ENCODE data around the gene KRTAP4-3.
"Not testable (repeated sequence)": the region's sequence is repeated elsewhere in the genome, so short reads cannot be mapped to it uniquely, and the experiment has no call there.

Gene KRTAP4-3

GRCh38 chr17:41150026-41150425 is 18.0 kb downstream of the KRTAP4-3 start:
- Histone ChIP-seq H3K9ac (ENCODE audit: low read depth, low read length) (no peak overlapping the region), H3K4me3 (ENCODE audit: low read depth, low read length) (no peak overlapping the region), H3K36me3 (ENCODE audit: control insufficient read depth, insufficient read depth, low read length) (no peaks in the 10 kb centered on the region), H3K4me1 (ENCODE audit: control insufficient read depth, insufficient read depth, low read length) (no peaks in the 10 kb centered on the region), H3K27me3 (ENCODE audit: control insufficient read depth, insufficient read depth, low read length) (no peaks in the 10 kb centered on the region), H3K9me3 (ENCODE audit: control insufficient read depth, insufficient read depth, low read length) (no peaks in the 10 kb centered on the region)

- H3K9me3 ChIP-seq (ENCODE audit: control insufficient read depth, insufficient read depth, low read length): no peaks in the 10 kb centered on the region
- no peaks in the 10 kb centered on the region for H3K36me3 ChIP-seq (ENCODE audit: control insufficient read depth, insufficient read depth, low read length)
- H3K4me3 ChIP-seq (ENCODE audit: low read depth, low read length): no peak within 1 kb of the TSS
- H3K9ac ChIP-seq (ENCODE audit: low read depth, low read length): no peak within 1 kb of the TSS
- H3K4me1 ChIP-seq (ENCODE audit: control insufficient read depth, insufficient read depth, low read length): no peaks in the 10 kb centered on the region
- no peaks in the 10 kb centered on the region for H3K27me3 ChIP-seq (ENCODE audit: control insufficient read depth, insufficient read depth, low read length)
These were observed 18.4 kb downstream of the KRTAP4-3 start, which contains the start of gene KRTAP4-5 for GRCh38 chr17:41149652-41149985. TSS of gene KRTAP4-5 (minus strand) at chr17:41149825. CDS start at chr17:41149767, 58 bp downstream.

GRCh38 chr17:41148971-41149651 is 18.9 kb downstream of the KRTAP4-3 start:
- H3K27me3 ChIP-seq (ENCODE audit: control insufficient read depth, insufficient read depth, low read length); H3K4me3 ChIP-seq (ENCODE audit: low read depth, low read length): not testable (repeated sequence)

GRCh38 chr17:41147531-41148204 is 20.4 kb downstream of the KRTAP4-3 start:
- no peak overlapping the region for H3K4me3 ChIP-seq (ENCODE audit: low read depth, low read length)
- no peak overlapping the region for H3K9ac ChIP-seq (ENCODE audit: low read depth, low read length)
- no peaks in the 10 kb centered on the region for H3K9me3 ChIP-seq (ENCODE audit: control insufficient read depth, insufficient read depth, low read length)
- H3K27me3 ChIP-seq (ENCODE audit: control insufficient read depth, insufficient read depth, low read length): no peaks in the 10 kb centered on the region
- no peaks in the 10 kb centered on the region for H3K36me3 ChIP-seq (ENCODE audit: control insufficient read depth, insufficient read depth, low read length)
- H3K4me1 ChIP-seq (ENCODE audit: control insufficient read depth, insufficient read depth, low read length): no peaks in the 10 kb centered on the region

More at GRCh38 chr17:41148971-41149651, 18.9 kb downstream of the KRTAP4-3 start:
- not testable (repeated sequence) for H3K36me3 ChIP-seq (ENCODE audit: control insufficient read depth, insufficient read depth, low read length); H3K9me3 ChIP-seq (ENCODE audit: control insufficient read depth, insufficient read depth, low read length); H3K4me1 ChIP-seq (ENCODE audit: control insufficient read depth, insufficient read depth, low read length); H3K9ac ChIP-seq (ENCODE audit: low read depth, low read length)

GRCh38 chr17:41145261-41145660 is 22.8 kb downstream of the KRTAP4-3 start:
- Histone ChIP-seq H3K27me3 (ENCODE audit: control insufficient read depth, insufficient read depth, low read length) (no peaks in the 10 kb centered on the region), H3K4me3 (ENCODE audit: low read depth, low read length) (no peak overlapping the region), H3K9ac (ENCODE audit: low read depth, low read length) (no peak overlapping the region)

GRCh38 chr17:41144846-41145245 is 23.2 kb downstream of the KRTAP4-3 start:
- no peak overlapping the region for H3K9ac ChIP-seq (ENCODE audit: low read depth, low read length)
- no peaks in the 10 kb centered on the region for H3K27me3 ChIP-seq (ENCODE audit: control insufficient read depth, insufficient read depth, low read length)
- H3K36me3 ChIP-seq (ENCODE audit: control insufficient read depth, insufficient read depth, low read length): no peaks in the 10 kb centered on the region
- no peaks in the 10 kb centered on the region for H3K4me1 ChIP-seq (ENCODE audit: control insufficient read depth, insufficient read depth, low read length)
- no peaks in the 10 kb centered on the region for H3K9me3 ChIP-seq (ENCODE audit: control insufficient read depth, insufficient read depth, low read length)
- no peak overlapping the region for H3K4me3 ChIP-seq (ENCODE audit: low read depth, low read length)

More at GRCh38 chr17:41145261-41145660, 22.8 kb downstream of the KRTAP4-3 start:
- Histone ChIP-seq H3K4me1 (ENCODE audit: control insufficient read depth, insufficient read depth, low read length) (no peaks in the 10 kb centered on the region), H3K36me3 (ENCODE audit: control insufficient read depth, insufficient read depth, low read length) (no peaks in the 10 kb centered on the region), H3K9me3 (ENCODE audit: control insufficient read depth, insufficient read depth, low read length) (no peaks in the 10 kb centered on the region)

GRCh38 chr17:41141361-41141760 is 26.7 kb downstream of the KRTAP4-3 start:
- Histone ChIP-seq H3K9me3 (ENCODE audit: control insufficient read depth, insufficient read depth, low read length) (no peaks in the 10 kb centered on the region), H3K4me3 (ENCODE audit: low read depth, low read length) (no peak overlapping the region), H3K9ac (ENCODE audit: low read depth, low read length) (no peak overlapping the region), H3K4me1 (ENCODE audit: control insufficient read depth, insufficient read depth, low read length) (no peaks in the 10 kb centered on the region), H3K36me3 (ENCODE audit: control insufficient read depth, insufficient read depth, low read length) (no peaks in the 10 kb centered on the region), H3K27me3 (ENCODE audit: control insufficient read depth, insufficient read depth, low read length) (no peaks in the 10 kb centered on the region)

- H3K9me3 ChIP-seq (ENCODE audit: control insufficient read depth, insufficient read depth, low read length): no peaks in the 10 kb centered on the region
- H3K4me1 ChIP-seq (ENCODE audit: control insufficient read depth, insufficient read depth, low read length): no peaks in the 10 kb centered on the region
- H3K9ac ChIP-seq (ENCODE audit: low read depth, low read length): no peak within 1 kb of the TSS
- H3K27me3 ChIP-seq (ENCODE audit: control insufficient read depth, insufficient read depth, low read length): no peaks in the 10 kb centered on the region
- no peaks in the 10 kb centered on the region for H3K36me3 ChIP-seq (ENCODE audit: control insufficient read depth, insufficient read depth, low read length)
- no peak within 1 kb of the TSS for H3K4me3 ChIP-seq (ENCODE audit: low read depth, low read length)
These were observed 27.5 kb downstream of the KRTAP4-3 start, which contains the start of gene KRTAP4-6 for GRCh38 chr17:41140360-41141131. TSS of gene KRTAP4-6 (minus strand) at chr17:41140544. CDS start at chr17:41140487, 57 bp downstream.

- H3K4me1 ChIP-seq (ENCODE audit: control insufficient read depth, insufficient read depth, low read length); H3K27me3 ChIP-seq (ENCODE audit: control insufficient read depth, insufficient read depth, low read length); H3K4me3 ChIP-seq (ENCODE audit: low read depth, low read length); H3K9me3 ChIP-seq (ENCODE audit: control insufficient read depth, insufficient read depth, low read length); H3K9ac ChIP-seq (ENCODE audit: low read depth, low read length); H3K36me3 ChIP-seq (ENCODE audit: control insufficient read depth, insufficient read depth, low read length): not testable (repeated sequence)
These were observed 28.2 kb downstream of the KRTAP4-3 start for GRCh38 chr17:41139865-41140264.

- H3K9ac ChIP-seq (ENCODE audit: low read depth, low read length): no peak overlapping the region
- no peak overlapping the region for H3K4me3 ChIP-seq (ENCODE audit: low read depth, low read length)
- H3K36me3 ChIP-seq (ENCODE audit: control insufficient read depth, insufficient read depth, low read length): no peaks in the 10 kb centered on the region
- H3K4me1 ChIP-seq (ENCODE audit: control insufficient read depth, insufficient read depth, low read length): no peaks in the 10 kb centered on the region
- H3K27me3 ChIP-seq (ENCODE audit: control insufficient read depth, insufficient read depth, low read length): no peaks in the 10 kb centered on the region
- H3K9me3 ChIP-seq (ENCODE audit: control insufficient read depth, insufficient read depth, low read length): no peaks in the 10 kb centered on the region
These were observed 33.9 kb downstream of the KRTAP4-3 start for GRCh38 chr17:41133880-41134735.

- H3K4me1 ChIP-seq (ENCODE audit: control insufficient read depth, insufficient read depth, low read length): no peaks in the 10 kb centered on the region
- no peak overlapping the region for H3K4me3 ChIP-seq (ENCODE audit: low read depth, low read length)
- no peak overlapping the region for H3K9ac ChIP-seq (ENCODE audit: low read depth, low read length)
- H3K27me3 ChIP-seq (ENCODE audit: control insufficient read depth, insufficient read depth, low read length): no peaks in the 10 kb centered on the region
- H3K9me3 ChIP-seq (ENCODE audit: control insufficient read depth, insufficient read depth, low read length): no peaks in the 10 kb centered on the region
- no peaks in the 10 kb centered on the region for H3K36me3 ChIP-seq (ENCODE audit: control insufficient read depth, insufficient read depth, low read length)
These were observed 36.0 kb downstream of the KRTAP4-3 start for GRCh38 chr17:41131979-41132378.

All from iPS-15b (cell line).